Activated CD4-positive, alpha-beta memory T cell treated with anti-CD3 and anti-CD28 coated beads for 36 hours (primary cell): ENCODE results near the gene WHRN. TPM values are rescaled to one million over a fixed set of nuclear protein-coding genes. Genes with fewer than 3 reads are reported as not detected.

Experiments
- CTCF ChIA-PET: fragments of 350-600 bp; sonication (Branson Sonifier 250); formaldehyde crosslinking; loops from one replicate; lab custom pipeline; 2021; ENCODE audit warnings: antibody characterized with exemption, inconsistent platforms; lab: Charles Lee
- POLR2A ChIA-PET: fragments of 350-600 bp; sonication (Branson Sonifier 250); formaldehyde crosslinking; loops from one replicate; lab custom pipeline; 2021; ENCODE audit warnings: antibody characterized with exemption; lab: Charles Lee
- DNase-seq: peaks from one replicate; pipeline ENCODE4 v3.0.0-alpha.2; 2020
- H3K27ac Mint-ChIP-seq: one replicate; pipeline ENCODE4 v1.8.0; 2021; ENCODE audit warnings: mixed read lengths
- H3K27me3 Mint-ChIP-seq: one replicate; pipeline ENCODE4 v1.8.0; 2021; ENCODE audit warnings: mixed read lengths
- H3K36me3 Mint-ChIP-seq: one replicate; pipeline ENCODE4 v1.8.0; 2021; ENCODE audit warnings: mixed read lengths
- H3K4me1 Mint-ChIP-seq: one replicate; pipeline ENCODE4 v1.8.0; 2021; ENCODE audit warnings: low read depth, mixed read lengths
- H3K4me3 Mint-ChIP-seq: one replicate; pipeline ENCODE4 v1.8.0; 2021; ENCODE audit warnings: mild to moderate bottlenecking, mixed read lengths
- H3K9me3 Mint-ChIP-seq: one replicate; pipeline ENCODE4 v1.8.0; 2021; ENCODE audit warnings: mixed read lengths
- intact Hi-C: fragments of 100-400 bp; cut with micrococcal nuclease; formaldehyde crosslinking; loops from one replicate; pipeline ENCODE4 v1.15.1; 2023
- total RNA-seq, 2 experiments: library from RNA; stranded (reverse); gene quantifications; one replicate each; pipeline ENCODE4 v1.2.3, GENCODE V29; 2021

Gene WHRN
- total RNA-seq, 2 experiments from 2014 or later: 2.8 to 4.4 TPM

- intact Hi-C loops: loop anchor here (5.0 to 10.0 kb wide), 6 partner anchors 36 to 716 kb away; partner anchors contain the start of gene ORM1
- H3K27ac Mint-ChIP-seq: no peak overlapping the region
- peaks cover 1% of the 10 kb centered on the region for H3K27me3 Mint-ChIP-seq
These were observed 16.7 kb downstream of the WHRN start for GRCh38 chr9:114488398-114489129.

GRCh38 chr9:114487607-114488300, 17.5 kb downstream of the WHRN start:
- DNase-seq: peak; percentile 69
- intact Hi-C loops: loop anchor here (1.0 to 10.0 kb wide), 8 partner anchors 20 to 717 kb away; partner anchors contain the start of gene ORM1
- no peaks in the 10 kb centered on the region for H3K36me3 Mint-ChIP-seq
- peaks cover 26% of the 10 kb centered on the region for H3K4me1 Mint-ChIP-seq
- no peak overlapping the region for H3K4me3 Mint-ChIP-seq
- ChIA-PET CTCF (interaction anchor here (0.6 to 6.5 kb wide), 18 partner anchors 9 to 165 kb away, joined by 3 to 109 read pairs (median 4); partner anchors contain the start of genes ATP6V1G1, TMEM268 and WHRN), POLR2A (no interaction called here)
- H3K27me3 Mint-ChIP-seq: peaks cover 1% of the 10 kb centered on the region
- H3K9me3 Mint-ChIP-seq: no peaks in the 10 kb centered on the region
- H3K27ac Mint-ChIP-seq: no peak overlapping the region

More at GRCh38 chr9:114488398-114489129, 16.7 kb downstream of the WHRN start:
- Mint-ChIP-seq H3K9me3 (no peaks in the 10 kb centered on the region), H3K36me3 (no peaks in the 10 kb centered on the region), H3K4me3 (no peak overlapping the region), H3K4me1 (peaks cover 28% of the 10 kb centered on the region)
- DNase-seq: no peak
- ChIA-PET POLR2A (no interaction called here), CTCF (interaction anchor here (0.6 to 6.5 kb wide), 13 partner anchors 9 to 165 kb away, joined by 3 to 109 read pairs (median 8); partner anchors contain the start of genes ATP6V1G1 and WHRN)

GRCh38 chr9:114486205-114486963, 18.9 kb downstream of the WHRN start:
- H3K36me3 Mint-ChIP-seq: no peaks in the 10 kb centered on the region
- intact Hi-C loops: loop anchor here (5.0 to 10.0 kb wide), 6 partner anchors 34 to 718 kb away; partner anchors contain the start of gene ORM1
- no peak for DNase-seq
- H3K27ac Mint-ChIP-seq: peak overlapping the region; percentile 66
- ChIA-PET POLR2A (interaction anchor here (2.1 kb wide), 1 partner anchor 101 kb away, joined by 8 read pairs; the partner anchor contains the start of gene ATP6V1G1), CTCF (interaction anchor here (0.7 to 6.5 kb wide), 15 partner anchors 11 to 170 kb away, joined by 3 to 109 read pairs (median 8); partner anchors contain the start of genes ATP6V1G1 and WHRN)
- no peaks in the 10 kb centered on the region for H3K9me3 Mint-ChIP-seq
- peaks cover 28% of the 10 kb centered on the region for H3K4me1 Mint-ChIP-seq
- H3K4me3 Mint-ChIP-seq: no peak overlapping the region
- peaks cover 1% of the 10 kb centered on the region for H3K27me3 Mint-ChIP-seq

- POLR2A ChIA-PET: interaction anchor here (0.9 to 2.1 kb wide), 4 partner anchors 12 to 103 kb away, joined by 3 to 8 read pairs (median 3); partner anchors contain the start of genes AKNA, ATP6V1G1 and WHRN
- CTCF ChIA-PET: interaction anchor here (0.6 to 6.5 kb wide), 9 partner anchors 11 to 168 kb away, joined by 3 to 109 read pairs (median 3); partner anchors contain the start of gene WHRN
- no peak overlapping the region for H3K4me3 Mint-ChIP-seq
- peak overlapping the region; percentile 81 for H3K27ac Mint-ChIP-seq
- no peaks in the 10 kb centered on the region for H3K27me3 Mint-ChIP-seq
- intact Hi-C loops: loop anchor here (1.0 to 10.0 kb wide), 8 partner anchors 33 to 720 kb away; partner anchors contain the start of gene ORM1
- peak; percentile 77 for DNase-seq
- H3K9me3 Mint-ChIP-seq: no peaks in the 10 kb centered on the region
- H3K36me3 Mint-ChIP-seq: no peaks in the 10 kb centered on the region
- H3K4me1 Mint-ChIP-seq: peaks cover 33% of the 10 kb centered on the region
These were observed 20.3 kb downstream of the WHRN start for GRCh38 chr9:114484854-114485443.

- Mint-ChIP-seq H3K27me3 (no peaks in the 10 kb centered on the region), H3K36me3 (no peaks in the 10 kb centered on the region), H3K27ac (peak overlapping the region; percentile 81), H3K9me3 (no peaks in the 10 kb centered on the region), H3K4me1 (peaks cover 33% of the 10 kb centered on the region), H3K4me3 (no peak overlapping the region)
- ChIA-PET POLR2A (interaction anchor here (0.9 to 2.1 kb wide), 4 partner anchors 13 to 103 kb away, joined by 3 to 8 read pairs (median 3); partner anchors contain the start of genes AKNA, ATP6V1G1 and WHRN), CTCF (interaction anchor here (1.0 to 6.5 kb wide), 6 partner anchors 11 to 169 kb away, joined by 3 to 109 read pairs (median 10); partner anchors contain the start of gene WHRN)
- DNase-seq: peak; percentile 50
- intact Hi-C loops: loop anchor here (10.0 kb wide), 4 partner anchors 140 to 720 kb away; no protein-coding TSS in a partner anchor
These were observed 20.9 kb downstream of the WHRN start for GRCh38 chr9:114484215-114484853.

GRCh38 chr9:114483499-114483898, 21.8 kb downstream of the WHRN start:
- H3K4me1 Mint-ChIP-seq: peaks cover 33% of the 10 kb centered on the region
- no peaks in the 10 kb centered on the region for H3K36me3 Mint-ChIP-seq
- POLR2A ChIA-PET: no interaction called here
- no peak for DNase-seq
- H3K4me3 Mint-ChIP-seq: no peak overlapping the region
- intact Hi-C loops: loop anchor here (10.0 kb wide), 4 partner anchors 139 to 721 kb away; no protein-coding TSS in a partner anchor
- H3K27ac Mint-ChIP-seq: no peak overlapping the region
- no peaks in the 10 kb centered on the region for H3K9me3 Mint-ChIP-seq
- no peaks in the 10 kb centered on the region for H3K27me3 Mint-ChIP-seq
- CTCF ChIA-PET: interaction anchor here (0.9 to 6.5 kb wide), 5 partner anchors 10 to 170 kb away, joined by 3 to 109 read pairs (median 3); partner anchors contain the start of gene WHRN

GRCh38 chr9:114482593-114482992, 22.7 kb downstream of the WHRN start:
- intact Hi-C loops: loop anchor here (10.0 kb wide), 4 partner anchors 138 to 722 kb away; no protein-coding TSS in a partner anchor
- no peak for DNase-seq
- Mint-ChIP-seq H3K36me3 (no peaks in the 10 kb centered on the region), H3K4me1 (peaks cover 33% of the 10 kb centered on the region), H3K27me3 (no peaks in the 10 kb centered on the region), H3K27ac (no peak overlapping the region), H3K4me3 (no peak overlapping the region), H3K9me3 (no peaks in the 10 kb centered on the region)
- ChIA-PET CTCF (no interaction called here), POLR2A (interaction anchor here (0.7 kb wide), 1 partner anchor 114 kb away, joined by 3 read pairs; no protein-coding TSS in a partner anchor)

- no peak overlapping the region for H3K27ac Mint-ChIP-seq
- no peaks in the 10 kb centered on the region for H3K36me3 Mint-ChIP-seq
- no peak for DNase-seq
- ChIA-PET POLR2A (interaction anchor here (0.7 kb wide), 1 partner anchor 115 kb away, joined by 3 read pairs; no protein-coding TSS in a partner anchor), CTCF (no interaction called here)
- intact Hi-C loops: loop anchor here (10.0 kb wide), 4 partner anchors 137 to 723 kb away; no protein-coding TSS in a partner anchor
- H3K4me1 Mint-ChIP-seq: peaks cover 29% of the 10 kb centered on the region
- H3K27me3 Mint-ChIP-seq: no peaks in the 10 kb centered on the region
- no peak overlapping the region for H3K4me3 Mint-ChIP-seq
- no peaks in the 10 kb centered on the region for H3K9me3 Mint-ChIP-seq
These were observed 23.5 kb downstream of the WHRN start for GRCh38 chr9:114481789-114482188.

GRCh38 chr9:114480746-114481435, 24.4 kb downstream of the WHRN start:
- POLR2A ChIA-PET: no interaction called here
- CTCF ChIA-PET: interaction anchor here (0.6 to 1.2 kb wide), 4 partner anchors 75 to 173 kb away, joined by 3 to 5 read pairs (median 4); no protein-coding TSS in a partner anchor

More at GRCh38 chr9:114480746-114481435, 24.4 kb downstream of the WHRN start:
- no peaks in the 10 kb centered on the region for H3K36me3 Mint-ChIP-seq
- H3K4me1 Mint-ChIP-seq: peaks cover 21% of the 10 kb centered on the region
- H3K4me3 Mint-ChIP-seq: no peak overlapping the region
- DNase-seq: no peak
- no peaks in the 10 kb centered on the region for H3K27me3 Mint-ChIP-seq
- no peak overlapping the region for H3K27ac Mint-ChIP-seq
- H3K9me3 Mint-ChIP-seq: no peaks in the 10 kb centered on the region
- intact Hi-C loops: loop anchor here (10.0 kb wide), 4 partner anchors 136 to 724 kb away; no protein-coding TSS in a partner anchor
